Measurements from ENCODE around the gene LILRB2.
"Not testable (repeated sequence)": the region's sequence is repeated elsewhere in the genome, so short reads cannot be mapped to it uniquely, and the experiment has no call there.

Gene LILRB2

GRCh38 chr19:54302257-54302656, 21.3 kb upstream of the LILRB2 start:
- no peak for DNase-seq

DNA sequence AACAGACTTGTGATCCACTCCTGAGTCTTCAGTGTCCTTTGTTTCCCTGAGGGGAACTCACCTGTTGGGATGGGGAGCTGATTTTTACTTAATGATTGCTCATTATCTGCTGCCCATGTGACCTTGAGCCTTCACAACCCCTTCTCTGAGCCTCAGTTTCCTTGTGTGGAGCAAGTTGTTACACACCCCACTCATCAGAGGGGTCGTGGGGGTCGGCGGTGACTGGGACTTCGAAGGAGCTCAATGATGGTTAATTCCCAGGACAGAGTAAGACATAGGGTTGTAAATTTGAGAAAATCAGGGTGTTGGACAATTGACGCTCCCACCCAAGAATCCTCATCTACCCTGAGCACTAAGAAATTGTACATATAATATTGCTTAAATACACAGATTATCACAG, 18.6 kb upstream of the LILRB2 start:
- DNase-seq = no peak

- DNase-seq = no peak
Observed at GRCh38 chr19:54299126-54299498, 18.2 kb upstream of the LILRB2 start.

GRCh38 chr19:54298357-54299125, 17.6 kb upstream of the LILRB2 start:
- no peak for DNase-seq

GRCh38 chr19:54297759-54298305, 16.9 kb upstream of the LILRB2 start:
- DNase-seq = no peak

GRCh38 chr19:54294539-54294938, 13.6 kb upstream of the LILRB2 start:
- DNase-seq = no peak

DNA sequence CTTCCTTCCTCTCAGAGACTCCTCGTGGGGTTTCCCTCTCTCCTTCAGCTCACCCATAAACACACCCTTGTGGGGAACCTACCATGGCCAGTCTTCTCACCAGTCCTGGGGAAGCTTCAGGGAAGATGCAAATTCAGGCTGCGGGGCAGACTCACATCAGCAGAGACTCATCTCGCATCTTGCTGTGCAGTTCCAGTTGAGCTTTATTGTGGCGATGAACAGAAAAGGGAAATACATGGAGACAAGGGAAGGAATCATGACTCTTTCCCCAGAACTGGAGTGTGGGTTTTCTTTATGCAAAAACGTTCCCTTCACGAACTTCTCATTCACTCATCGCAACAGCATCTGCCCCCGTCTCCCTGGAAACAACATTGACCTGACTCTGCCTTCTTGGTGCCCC, 8.2 kb upstream of the LILRB2 start:
- not testable (repeated sequence) for DNase-seq

GRCh38 chr19:54287456-54287855, 6.5 kb upstream of the LILRB2 start:
- no peak for DNase-seq

DNA sequence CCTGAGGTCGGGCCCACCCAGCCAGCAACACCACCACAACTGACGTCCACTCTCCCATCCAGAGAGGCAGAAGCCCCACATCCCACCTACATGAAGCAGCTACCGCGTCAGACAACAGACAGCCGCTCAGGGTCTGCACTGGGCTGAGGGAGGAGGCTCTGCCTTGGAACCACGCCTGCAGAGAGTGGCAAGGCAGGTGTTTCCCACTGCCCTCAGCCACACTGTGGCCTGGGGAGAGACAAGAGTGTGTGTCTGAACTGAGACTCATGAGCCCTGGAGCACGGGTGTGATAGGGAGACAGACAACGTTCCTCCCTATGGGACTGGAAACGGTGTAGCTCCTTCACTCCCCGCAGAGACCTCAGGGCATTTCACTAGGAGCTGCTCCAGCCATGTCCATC, 5.4 kb upstream of the LILRB2 start:
- DNase-seq = not testable (repeated sequence)

DNA sequence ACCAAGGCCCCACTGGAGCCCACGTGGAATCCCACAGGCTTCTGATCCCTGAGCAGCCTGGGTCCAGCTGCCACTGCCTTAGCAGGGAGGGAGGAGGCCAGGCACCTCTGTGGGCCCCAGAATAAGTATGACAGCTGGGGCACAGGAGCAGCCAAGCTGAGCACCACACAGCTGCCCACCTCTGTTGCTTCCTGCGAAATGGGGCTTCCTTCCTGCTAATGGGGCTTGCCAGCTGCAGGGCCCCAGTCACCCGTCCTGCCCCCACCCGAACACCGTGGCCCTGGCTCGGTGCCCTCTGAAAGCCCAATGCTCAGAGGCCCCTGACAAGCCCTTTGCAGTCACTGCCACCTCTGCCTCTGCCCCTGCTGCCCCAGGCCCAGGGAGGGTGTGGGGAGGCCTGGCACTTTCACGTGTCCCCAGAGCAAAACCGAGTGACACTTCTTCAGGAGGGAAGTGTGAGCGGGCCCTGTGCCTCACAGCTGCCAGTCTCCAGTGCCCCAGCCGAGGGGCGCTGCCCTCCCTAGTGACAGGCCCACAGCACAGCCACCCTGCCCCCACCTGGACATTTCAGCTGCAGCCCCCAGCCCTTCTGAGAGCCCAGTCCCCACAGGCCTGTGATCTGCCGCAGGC, 4.6 kb upstream of the LILRB2 start:
- not testable (repeated sequence) for DNase-seq

GRCh38 chr19:54282686-54283470, 2.0 kb upstream of the LILRB2 start:
- DNase-seq = no peak

- not testable (repeated sequence) for DNase-seq
Observed at GRCh38 chr19:54281729-54282075, 792 bp upstream of the LILRB2 start.

GRCh38 chr19:54280441-54280840, 469 bp downstream of the LILRB2 start:
- not testable (repeated sequence) for DNase-seq

DNA sequence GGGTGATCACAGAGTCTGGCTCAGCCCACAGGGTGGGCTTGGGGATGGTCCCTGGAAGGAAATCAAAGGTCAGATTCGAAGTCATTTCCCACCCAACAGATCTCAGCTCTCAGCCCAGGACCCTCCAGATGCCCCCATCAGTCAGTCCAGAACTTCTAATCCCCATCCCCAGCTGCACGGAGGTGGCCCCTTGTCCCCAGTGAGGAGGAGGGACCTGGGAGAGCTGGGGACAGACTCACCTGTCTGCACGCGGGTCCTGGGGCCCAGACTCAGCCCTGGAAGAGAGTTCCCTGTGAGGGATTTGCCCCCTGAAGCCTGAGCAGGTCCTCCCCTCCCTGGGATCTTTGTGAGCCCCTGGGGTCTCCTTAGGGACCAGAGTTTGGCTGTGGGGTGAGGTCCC, 885 bp downstream of the LILRB2 start:
- DNase-seq = not testable (repeated sequence)

GRCh38 chr19:54279406-54279962, 1.4 kb downstream of the LILRB2 start:
- DNase-seq = no peak

DNA sequence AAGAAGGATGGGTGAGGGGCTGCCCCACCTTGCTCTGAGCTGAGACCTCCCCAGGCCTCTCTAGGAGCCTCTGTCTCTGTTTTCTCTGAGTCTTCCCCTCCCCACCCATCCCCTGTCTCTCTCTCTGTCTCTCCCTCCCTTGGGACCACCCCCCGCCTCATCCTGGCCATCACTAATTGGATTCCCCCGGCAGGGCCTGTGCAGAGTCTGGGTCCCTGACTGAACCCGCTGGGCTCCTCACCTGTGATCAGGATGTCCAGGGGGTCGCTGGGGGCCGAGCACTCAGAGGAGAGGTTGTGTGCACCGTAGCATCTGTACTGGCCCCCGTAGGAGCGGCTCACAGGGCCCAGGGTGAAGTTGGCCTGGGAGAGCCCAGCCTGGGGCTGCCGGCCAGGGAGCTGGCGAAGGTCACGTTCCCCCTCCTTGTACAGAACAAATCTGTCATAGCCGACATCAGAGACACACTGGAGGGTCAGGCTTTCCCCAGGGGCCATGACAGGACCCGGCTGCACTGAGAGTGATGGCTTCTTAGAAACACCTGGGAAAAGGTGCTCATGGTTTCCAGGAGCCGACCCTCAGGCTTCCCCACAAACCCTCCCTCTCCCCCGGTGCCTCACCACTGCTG, 2.2 kb downstream of the LILRB2 start:
- DNase-seq = not testable (repeated sequence)

- DNase-seq = not testable (repeated sequence)
Observed at GRCh38 chr19:54278056-54278455, 2.9 kb downstream of the LILRB2 start.

DNA sequence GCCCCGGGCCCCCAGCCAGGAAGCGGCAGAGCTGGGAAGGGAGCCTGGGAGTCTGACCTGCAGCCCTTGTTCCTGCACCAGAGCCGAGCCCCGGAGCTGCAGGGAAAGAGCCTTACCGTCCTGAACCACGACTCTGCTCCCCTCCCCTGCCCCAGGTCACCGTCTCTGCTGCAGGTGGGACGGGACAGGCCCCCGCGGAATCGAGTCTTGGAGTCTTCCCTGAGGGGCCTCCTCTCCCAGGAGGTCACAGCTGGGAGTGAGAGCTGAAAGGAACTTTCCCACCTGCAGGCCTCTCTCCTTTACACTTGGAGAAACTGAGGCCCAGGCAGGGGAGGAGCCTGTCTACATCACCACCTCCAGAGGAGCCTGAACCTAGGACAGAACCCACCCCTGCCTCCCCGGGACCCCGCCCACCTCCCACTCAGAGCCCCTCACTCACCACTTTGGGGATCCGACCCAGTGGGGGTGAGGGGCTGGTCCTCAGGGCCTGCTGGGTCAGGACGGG, 3.7 kb downstream of the LILRB2 start:
- DNase-seq = not testable (repeated sequence)

GRCh38 chr19:54275951-54276350, 5.0 kb downstream of the LILRB2 start:
- no peak for DNase-seq

DNA sequence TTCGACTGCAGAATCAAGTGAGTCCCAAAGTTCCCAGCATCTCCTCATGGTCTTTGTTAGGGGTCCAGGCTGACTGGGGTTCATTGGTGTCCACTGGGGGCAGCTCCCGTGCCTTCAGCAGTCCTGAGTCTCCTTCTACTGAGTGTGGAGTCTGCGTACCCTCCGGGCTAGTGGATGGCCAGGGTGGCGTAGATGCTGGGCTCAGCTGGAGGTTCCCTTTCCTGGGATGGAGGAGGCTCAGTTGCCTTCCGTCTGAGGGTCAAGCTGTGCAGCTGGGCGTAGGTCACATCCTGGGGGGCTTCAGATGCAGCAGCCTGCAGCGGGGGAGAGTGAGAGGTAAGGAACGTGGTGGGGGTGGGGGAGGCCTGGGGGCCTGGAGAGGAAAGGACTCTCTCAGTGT, 6.4 kb downstream of the LILRB2 start:
- not testable (repeated sequence) for DNase-seq

GRCh38 chr19:54273821-54274220, 7.1 kb downstream of the LILRB2 start:
- no peak for DNase-seq

- DNase-seq = not testable (repeated sequence)
Observed at GRCh38 chr19:54272181-54272580, 8.7 kb downstream of the LILRB2 start.
